ENCODE data around the gene AIFM1.

The AIFM1 gene

GRCh38 chrX:130170752-130171445 is 5.3 kb upstream of the AIFM1 start:
- peak; percentile 60 for DNase-seq (ENCODE audit: low read depth)

- DNase-seq (ENCODE audit: low read depth): no peak
These were observed 1.4 kb upstream of the AIFM1 start for GRCh38 chrX:130167040-130167439.

- no peak for DNase-seq (ENCODE audit: low read depth)
These were observed 799 bp upstream of the AIFM1 start for GRCh38 chrX:130166503-130166777.

DNA sequence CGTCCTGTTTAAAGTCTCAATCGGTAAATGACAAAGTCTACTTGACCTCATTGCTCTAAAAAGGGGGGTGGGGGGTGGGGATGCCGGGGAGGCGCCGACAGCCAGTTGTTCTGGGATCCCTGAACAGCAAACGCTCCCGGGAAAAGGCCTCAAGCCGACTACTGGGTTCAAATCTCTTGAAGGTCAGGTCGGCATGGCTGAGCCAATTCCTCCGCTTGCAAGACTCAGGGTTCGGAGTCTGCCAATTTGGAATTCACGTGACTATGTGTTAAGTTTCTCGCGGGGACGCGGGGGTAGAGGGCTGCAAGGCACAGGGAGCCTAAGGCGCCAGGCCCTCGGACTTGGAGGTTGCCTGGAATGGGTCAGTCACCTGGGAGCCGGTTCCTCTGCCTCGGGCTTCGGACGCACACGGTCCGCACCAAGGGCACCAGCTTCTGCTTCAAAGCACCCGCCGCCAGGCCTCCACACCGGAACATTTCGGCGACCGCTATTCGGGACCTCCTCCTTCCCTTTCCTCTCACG is 399 bp downstream of the AIFM1 start:
- DNase-seq (ENCODE audit: low read depth): no peak

DNA sequence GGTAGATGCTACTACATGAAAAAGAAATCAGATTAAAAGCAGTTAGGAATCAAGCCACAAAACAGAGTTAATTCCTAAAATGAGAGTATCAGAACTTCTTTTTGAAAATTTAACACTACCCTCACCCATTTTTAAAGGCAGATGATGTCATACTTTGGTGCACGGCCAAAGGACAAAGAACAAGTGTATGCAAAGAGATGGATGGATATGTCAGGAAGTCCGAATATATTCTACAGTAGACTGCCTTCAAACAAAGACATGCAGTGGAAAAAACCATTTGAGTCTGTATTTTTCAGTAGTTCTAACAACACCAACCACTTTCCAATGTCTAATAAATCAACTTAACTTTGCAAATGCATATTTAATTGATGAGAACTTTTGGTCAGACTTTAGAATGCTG is 2.2 kb downstream of the AIFM1 start:
- no peak for DNase-seq (ENCODE audit: low read depth)

GRCh38 chrX:130162094-130162735 is 3.4 kb downstream of the AIFM1 start:
- no peak for DNase-seq (ENCODE audit: low read depth)

- DNase-seq (ENCODE audit: low read depth): no peak
These were observed 5.9 kb downstream of the AIFM1 start for GRCh38 chrX:130159776-130160175.

DNA sequence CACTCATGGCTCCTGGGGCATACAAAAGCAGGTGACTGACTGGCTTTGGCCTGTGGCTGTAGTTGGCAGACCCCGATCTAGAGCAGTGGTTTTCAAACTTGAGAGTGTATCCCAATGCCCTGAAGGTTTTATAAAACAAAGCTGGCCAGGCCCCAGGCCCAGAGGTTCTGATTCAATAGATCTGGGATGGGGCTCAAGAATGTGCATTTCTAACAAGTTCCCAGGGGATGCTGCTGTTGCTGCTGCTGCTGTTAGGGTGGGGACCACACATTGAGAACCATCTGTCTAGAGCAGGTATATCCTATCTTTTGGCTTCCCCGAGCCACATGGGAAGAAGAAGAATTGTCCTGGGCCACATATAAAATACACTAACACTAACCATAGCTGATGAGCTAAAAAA is 7.3 kb downstream of the AIFM1 start:
- no peak for DNase-seq (ENCODE audit: low read depth)

DNA sequence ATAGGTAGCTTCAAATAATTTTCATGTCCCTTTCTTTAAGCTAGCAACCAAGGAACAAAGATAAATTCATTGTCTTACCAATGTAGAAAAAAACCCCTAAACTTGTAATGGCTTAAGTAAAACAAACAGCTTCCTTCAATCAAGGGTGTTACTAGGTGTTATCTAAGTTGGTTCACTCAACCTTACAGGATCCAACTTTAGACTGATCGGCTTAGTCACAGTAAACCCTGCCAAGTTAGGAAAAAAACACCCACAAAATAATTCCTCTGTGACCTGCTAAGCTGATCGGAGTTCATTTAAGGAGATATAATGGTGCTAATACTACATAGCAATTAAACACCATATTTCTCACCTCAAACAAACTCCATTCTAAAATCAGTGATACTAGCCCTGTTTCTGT is 10.1 kb downstream of the AIFM1 start:
- no peak for DNase-seq (ENCODE audit: low read depth)

- no peak for DNase-seq (ENCODE audit: low read depth)
These were observed 18.0 kb downstream of the AIFM1 start for GRCh38 chrX:130147631-130148030.

DNA sequence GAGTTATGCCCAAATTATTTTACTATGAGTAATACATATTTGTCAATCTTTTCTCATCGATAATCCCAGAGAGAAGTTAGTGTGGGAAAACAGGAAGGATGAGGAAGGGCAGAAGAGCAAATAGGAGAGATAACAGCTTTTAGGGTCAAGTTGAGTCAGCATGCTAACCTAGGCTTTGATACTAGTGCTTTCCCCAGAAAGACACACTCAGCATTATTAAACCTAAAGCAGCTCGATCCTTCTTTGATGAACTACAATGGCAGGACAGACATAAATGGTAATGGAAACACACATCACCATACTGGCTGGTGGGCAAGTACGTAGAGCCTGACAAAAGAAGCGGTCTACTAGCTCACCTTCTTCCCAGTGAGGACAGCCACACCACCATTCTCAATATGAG is 20.5 kb downstream of the AIFM1 start:
- DNase-seq (ENCODE audit: low read depth): no peak

DNA sequence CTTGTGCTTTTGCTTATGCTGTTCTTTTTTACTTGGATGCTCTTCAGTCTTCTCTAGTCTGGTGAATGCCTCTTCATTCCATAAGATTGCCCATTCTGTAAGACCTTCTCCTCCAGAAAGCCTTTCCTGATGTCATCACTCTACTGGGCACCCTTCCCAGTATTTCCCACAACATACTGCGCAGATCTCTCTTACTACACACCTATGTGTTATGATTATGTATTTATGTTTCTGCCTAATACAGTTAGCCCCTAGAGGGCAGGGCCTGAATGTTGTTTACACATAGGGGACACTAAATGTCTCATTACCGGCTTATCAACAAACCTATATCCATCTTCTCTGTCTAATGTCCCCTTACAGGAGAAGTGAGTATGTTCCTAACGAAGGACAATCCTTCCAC is 21.1 kb downstream of the AIFM1 start:
- no peak for DNase-seq (ENCODE audit: low read depth)

GRCh38 chrX:130139474-130140201 is 26.0 kb downstream of the AIFM1 start:
- DNase-seq (ENCODE audit: low read depth): no peak

GRCh38 chrX:130136961-130137360 is 28.7 kb downstream of the AIFM1 start:
- DNase-seq (ENCODE audit: low read depth): no peak

- no peak for DNase-seq (ENCODE audit: low read depth)
These were observed 29.1 kb downstream of the AIFM1 start for GRCh38 chrX:130136496-130136895.

GRCh38 chrX:130130990-130131389 is 34.7 kb downstream of the AIFM1 start:
- no peak for DNase-seq (ENCODE audit: low read depth)

GRCh38 chrX:130125091-130125874 is 40.4 kb downstream of the AIFM1 start:
- no peak for DNase-seq (ENCODE audit: low read depth)

GRCh38 chrX:130124577-130124976 is 41.1 kb downstream of the AIFM1 start:
- no peak for DNase-seq (ENCODE audit: low read depth)

DNA sequence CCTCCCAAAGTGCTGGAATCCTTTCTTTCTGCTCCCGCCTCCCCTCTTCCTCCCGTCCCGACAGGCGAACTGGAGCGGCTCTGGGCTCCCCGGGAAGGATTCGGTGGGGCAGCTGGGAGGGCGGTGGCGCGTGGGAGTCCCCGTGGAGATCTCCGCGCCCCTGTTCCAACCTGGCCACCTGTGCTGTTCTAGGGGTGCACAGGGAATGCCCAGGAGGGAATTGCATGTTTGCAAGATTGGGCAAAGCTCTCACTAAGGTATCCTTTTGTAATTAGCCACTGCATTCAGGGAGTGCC is 44.2 kb downstream of the AIFM1 start:
- no peak for DNase-seq (ENCODE audit: low read depth)

- DNase-seq (ENCODE audit: low read depth): peak; percentile 63
These were observed 44.7 kb downstream of the AIFM1 start for GRCh38 chrX:130120746-130121504.

DNA sequence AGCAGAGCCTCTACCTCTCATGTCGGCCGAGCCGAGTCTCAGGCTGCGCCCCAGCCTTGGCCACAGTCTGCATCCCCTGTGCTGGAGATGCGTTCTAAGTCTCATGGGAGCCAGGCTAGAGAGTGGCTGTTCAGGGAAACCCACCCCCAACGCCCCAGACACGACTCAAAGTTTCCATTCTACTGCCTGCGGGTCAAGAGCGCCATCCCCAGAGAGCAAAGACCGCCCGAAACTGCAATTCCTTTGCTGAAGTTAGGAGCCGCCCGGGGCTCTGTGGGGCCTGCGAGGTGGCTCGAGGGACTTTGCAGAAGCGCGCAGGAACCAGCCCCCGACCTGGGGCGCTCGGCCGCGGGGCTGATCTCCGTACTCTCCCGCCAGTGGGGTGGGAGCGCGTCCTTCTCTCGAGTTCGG is 45.3 kb downstream of the AIFM1 start:
- DNase-seq (ENCODE audit: low read depth): no peak

- DNase-seq (ENCODE audit: low read depth): no peak
These were observed 46.2 kb downstream of the AIFM1 start for GRCh38 chrX:130119312-130119898.
